ENCODE measurements around the gene DIP2A.
"Not testable (repeated sequence)": the region's sequence is repeated elsewhere in the genome, so short reads cannot be mapped to it uniquely, and the experiment has no call there.

DIP2A gene

GRCh38 chr21:46441331-46441730 lies 17.4 kb upstream of the DIP2A start:
- no peak for DNase-seq (ENCODE audit: extremely low spot score, insufficient read length, low read depth)
- FAIRE-seq, result no peak

- no peak for FAIRE-seq
- DNase-seq (ENCODE audit: extremely low spot score, insufficient read length, low read depth), result no peak
Measured at GRCh38 chr21:46441961-46442498, 16.7 kb upstream of the DIP2A start.

GRCh38 chr21:46442938-46443337 lies 15.8 kb upstream of the DIP2A start:
- DNase-seq (ENCODE audit: extremely low spot score, insufficient read length, low read depth), result no peak
- no peak for FAIRE-seq

DNA sequence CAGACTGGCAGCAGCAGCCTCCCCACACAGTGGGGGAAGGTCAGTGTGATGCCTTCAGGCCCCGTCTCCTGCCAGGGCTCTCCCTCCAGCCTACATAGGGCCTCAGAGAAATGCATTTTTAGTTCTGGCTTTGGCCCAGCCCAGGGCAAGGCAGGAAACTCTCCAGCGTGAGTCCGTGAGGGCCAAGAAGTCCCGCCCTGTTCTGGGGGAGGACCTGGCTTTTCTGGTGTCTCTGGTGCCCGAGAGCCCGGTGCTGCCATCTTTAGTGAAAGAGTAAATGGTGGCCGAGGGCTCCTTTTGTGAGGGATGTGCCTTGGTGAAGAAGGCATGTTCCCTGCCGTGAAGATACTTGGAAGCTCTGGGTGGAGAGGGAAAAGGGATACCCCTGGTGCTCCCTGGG lies 14.8 kb upstream of the DIP2A start:
- DNase-seq (ENCODE audit: extremely low spot score, insufficient read length, low read depth), result no peak
- FAIRE-seq, result no peak

DNA sequence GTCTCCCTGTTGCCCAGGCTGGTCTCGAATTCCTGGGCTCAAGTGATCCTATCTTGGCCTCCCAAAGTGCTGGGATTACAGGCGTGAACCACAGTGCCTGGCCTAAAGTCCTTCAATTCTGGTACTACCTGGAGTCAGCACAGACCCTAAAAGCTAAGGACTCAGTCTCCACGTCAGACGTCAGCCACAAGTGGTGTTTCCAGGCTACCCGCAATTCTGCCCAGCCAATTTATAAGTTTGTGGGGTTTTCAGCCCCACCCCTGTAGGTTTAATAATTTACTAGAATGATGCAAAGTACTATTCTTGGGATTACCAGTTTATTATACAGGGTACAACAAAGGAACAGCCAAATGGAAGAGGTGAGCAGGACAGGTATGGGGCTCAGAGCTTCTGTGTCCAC lies 10.6 kb upstream of the DIP2A start:
- FAIRE-seq, result no peak

GRCh38 chr21:46448855-46449254 lies 9.8 kb upstream of the DIP2A start:
- not testable (repeated sequence) for DNase-seq (ENCODE audit: extremely low spot score, insufficient read length, low read depth); FAIRE-seq

More for the DNA sequence above, 10.6 kb upstream of the DIP2A start:
- no peak for DNase-seq (ENCODE audit: extremely low spot score, insufficient read length, low read depth)

- FAIRE-seq (no peak), DNase-seq (ENCODE audit: extremely low spot score, insufficient read length, low read depth) (no peak)
Measured at GRCh38 chr21:46452710-46453109, 6.0 kb upstream of the DIP2A start.

DNA sequence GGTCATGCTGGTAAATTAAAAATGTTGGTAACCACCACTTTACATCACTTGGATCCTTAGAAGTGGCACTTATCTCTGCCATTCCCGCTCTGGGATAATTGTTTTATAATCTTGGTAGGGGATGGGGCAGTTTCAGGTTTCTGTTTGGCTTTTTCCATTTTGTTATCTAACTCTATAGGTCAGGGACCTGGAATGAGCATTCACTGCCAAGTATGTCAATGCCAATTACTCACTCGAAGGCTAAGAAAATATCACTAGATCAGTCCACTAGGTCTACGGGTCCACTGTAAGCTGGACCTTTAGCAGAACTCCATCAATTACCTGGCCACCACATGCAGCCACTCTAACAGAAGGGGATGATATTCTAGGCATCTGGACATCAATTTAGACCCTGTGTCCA lies 4.5 kb upstream of the DIP2A start:
- DNase-seq (ENCODE audit: extremely low spot score, insufficient read length, low read depth), result no peak
- no peak for FAIRE-seq

- no peak for FAIRE-seq
- no peak for DNase-seq (ENCODE audit: extremely low spot score, insufficient read length, low read depth)
Measured at GRCh38 chr21:46454634-46455390, 3.9 kb upstream of the DIP2A start.

DNA sequence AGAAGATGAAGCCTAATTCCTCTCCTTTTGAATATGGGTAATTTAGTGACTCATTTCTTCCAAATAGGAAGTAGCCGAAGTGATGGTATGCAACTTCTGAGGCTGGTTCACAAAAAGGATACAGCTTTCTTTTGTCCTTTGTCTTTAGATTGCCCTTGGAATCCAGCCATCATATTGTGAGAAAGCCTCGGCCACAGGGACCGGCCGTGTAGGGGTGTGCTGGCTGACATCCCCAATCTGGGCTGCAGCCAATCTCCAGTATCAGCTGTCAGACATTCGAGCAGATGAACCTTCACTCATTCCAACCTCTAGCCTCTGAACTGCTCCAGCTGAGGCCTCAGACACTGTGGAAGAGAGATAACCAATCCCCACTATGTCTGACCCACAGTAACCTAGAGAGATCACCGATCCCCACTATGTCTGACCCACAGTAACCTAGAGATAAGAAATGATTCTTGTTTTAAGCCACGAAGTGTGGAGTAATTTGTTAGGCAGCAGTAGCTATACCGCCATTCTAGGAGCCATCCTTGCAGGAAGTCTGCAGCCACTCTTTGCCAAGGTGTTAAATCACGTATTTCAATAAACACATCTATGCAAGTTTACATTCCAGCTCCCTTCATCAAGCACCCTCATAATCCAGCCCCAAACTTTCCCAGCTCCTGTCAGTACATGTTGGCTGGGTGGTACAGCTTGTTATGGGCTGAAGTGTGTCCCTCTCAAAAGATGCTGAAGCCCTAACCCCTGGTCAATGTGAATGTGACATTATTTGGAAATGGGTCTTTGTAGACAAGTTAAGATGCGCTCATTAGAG lies 2.9 kb upstream of the DIP2A start:
- no peak for FAIRE-seq
- no peak for DNase-seq (ENCODE audit: extremely low spot score, insufficient read length, low read depth)

DNA sequence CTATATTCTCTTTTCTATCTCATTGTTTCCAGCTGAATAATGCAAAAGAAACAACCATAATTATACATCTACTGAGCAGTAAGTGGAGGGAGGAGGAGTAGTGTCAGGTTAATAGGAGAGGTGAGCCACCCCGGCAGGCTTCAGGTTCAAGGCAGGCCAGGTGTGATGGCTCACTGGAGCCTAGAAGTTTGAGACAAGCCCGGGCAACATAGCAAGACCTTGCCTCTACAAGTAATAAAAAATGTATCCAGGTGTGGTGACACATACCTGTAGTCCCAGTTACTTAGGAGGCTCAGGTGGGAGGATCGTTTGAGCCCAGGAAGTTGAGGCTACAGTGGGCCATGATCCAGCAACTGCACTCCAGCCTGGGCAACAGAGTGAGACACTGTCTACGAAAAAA lies 1.9 kb upstream of the DIP2A start:
- DNase-seq (ENCODE audit: extremely low spot score, insufficient read length, low read depth), result no peak

DNA sequence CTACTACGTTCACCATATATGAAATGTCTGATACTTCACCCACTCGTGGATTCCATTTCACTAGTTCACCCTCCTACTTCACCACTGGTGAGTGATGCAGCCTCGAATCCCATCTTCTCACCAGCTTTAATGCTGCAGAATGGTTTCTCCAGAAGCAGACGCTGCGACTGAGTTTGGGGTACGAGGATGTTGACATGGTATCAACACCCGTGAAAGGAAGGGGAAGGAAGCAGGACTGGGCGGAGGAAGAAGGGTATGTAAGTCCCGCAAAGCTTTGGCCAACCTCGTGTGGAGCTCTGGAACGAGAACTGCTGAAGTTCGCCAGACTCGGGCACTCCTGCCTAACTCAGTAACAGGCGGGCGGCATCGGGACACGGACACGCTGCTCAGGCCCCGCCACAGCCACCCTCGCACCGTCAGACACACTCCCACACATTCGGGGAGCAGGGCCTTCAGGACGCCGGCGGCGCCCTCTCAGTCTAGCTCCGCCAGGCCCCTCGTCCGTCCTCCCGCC lies 833 bp upstream of the DIP2A start:
- DNase-seq (ENCODE audit: extremely low spot score, insufficient read length, low read depth) (no peak), FAIRE-seq (no peak)

More for the DNA sequence above, 1.9 kb upstream of the DIP2A start:
- no peak for FAIRE-seq

DNA sequence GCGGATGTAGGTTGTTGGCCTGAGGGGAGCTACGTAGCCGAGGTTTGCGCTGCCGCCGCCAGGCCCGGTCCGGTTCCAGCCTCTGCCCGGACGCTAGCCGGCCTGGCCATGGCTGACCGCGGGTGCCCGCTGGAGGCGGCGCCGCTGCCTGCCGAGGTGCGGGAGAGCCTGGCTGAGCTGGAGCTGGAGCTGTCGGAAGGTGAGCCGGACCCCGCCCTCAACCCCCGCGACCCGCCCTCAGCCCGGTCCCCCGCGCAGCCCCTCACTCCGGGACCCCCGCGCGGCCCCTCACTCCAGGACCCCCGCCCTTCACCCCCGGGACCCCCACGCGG lies 299 bp downstream of the DIP2A start:
- DNase-seq (ENCODE audit: extremely low spot score, insufficient read length, low read depth) (no peak), FAIRE-seq (no peak)

GRCh38 chr21:46459356-46460112 lies 843 bp downstream of the DIP2A start:
- FAIRE-seq (no peak), DNase-seq (ENCODE audit: extremely low spot score, insufficient read length, low read depth) (no peak)

GRCh38 chr21:46461909-46462308 lies 3.2 kb downstream of the DIP2A start:
- FAIRE-seq (no peak), DNase-seq (ENCODE audit: extremely low spot score, insufficient read length, low read depth) (no peak)

DNA sequence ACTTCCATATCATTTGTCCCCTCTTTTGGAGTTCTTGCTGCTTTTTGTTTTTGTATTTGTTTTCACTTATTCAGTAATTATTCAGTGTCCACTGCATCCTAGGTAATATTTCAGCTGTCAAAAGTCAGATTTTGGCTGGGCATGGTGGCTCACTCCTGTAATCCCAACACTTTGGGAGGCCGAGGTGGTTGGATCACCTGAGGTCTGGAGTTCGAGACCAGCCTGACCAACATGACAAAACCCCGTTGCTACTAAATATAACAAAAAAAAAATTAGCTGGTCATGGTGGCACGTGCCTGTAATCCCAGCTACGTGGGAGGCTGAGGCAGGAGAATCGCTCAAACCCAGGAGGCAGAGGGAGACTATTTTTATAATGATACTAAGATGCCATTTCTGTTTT lies 6.5 kb downstream of the DIP2A start:
- not testable (repeated sequence) for DNase-seq (ENCODE audit: extremely low spot score, insufficient read length, low read depth); FAIRE-seq

GRCh38 chr21:46465651-46466050 lies 7.0 kb downstream of the DIP2A start:
- DNase-seq (ENCODE audit: extremely low spot score, insufficient read length, low read depth), result no peak

DNA sequence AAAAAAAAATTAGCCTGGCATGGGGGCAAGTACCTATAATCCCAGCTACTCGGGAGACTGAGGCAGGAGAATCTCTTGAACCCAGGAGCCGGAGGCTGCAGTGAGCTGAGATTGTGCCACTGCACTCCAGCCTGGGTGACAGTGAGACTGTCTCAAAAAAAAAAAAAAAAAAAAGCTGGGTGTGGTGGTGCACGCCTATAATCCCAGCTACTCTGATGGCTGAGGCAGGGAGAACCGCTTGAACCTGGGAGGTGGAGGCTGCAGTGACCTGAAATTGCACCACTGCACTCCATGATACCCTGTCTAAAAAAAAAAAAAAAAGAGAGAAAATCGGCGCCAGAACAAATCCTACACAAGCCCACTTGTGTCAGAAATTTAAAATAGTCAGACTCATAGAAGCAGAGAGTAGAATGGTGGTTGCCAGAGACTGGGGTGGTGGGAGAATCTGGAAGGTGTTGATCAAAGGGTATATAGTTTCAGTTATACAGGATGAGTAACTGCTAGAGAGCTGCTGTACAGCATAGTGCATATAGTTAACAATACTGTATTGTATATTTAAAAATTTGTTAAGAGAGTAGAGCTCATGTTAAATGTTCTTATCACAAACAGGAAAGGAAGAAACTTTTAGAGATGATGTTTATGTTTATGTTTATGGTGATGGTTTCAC lies 9.6 kb downstream of the DIP2A start:
- no peak for DNase-seq (ENCODE audit: extremely low spot score, insufficient read length, low read depth)
- no peak for FAIRE-seq

More at GRCh38 chr21:46465651-46466050, 7.0 kb downstream of the DIP2A start:
- FAIRE-seq, result no peak

- FAIRE-seq (no peak), DNase-seq (ENCODE audit: extremely low spot score, insufficient read length, low read depth) (no peak)
Measured at GRCh38 chr21:46469275-46469674, 10.6 kb downstream of the DIP2A start.

- DNase-seq (ENCODE audit: extremely low spot score, insufficient read length, low read depth) (no peak), FAIRE-seq (no peak)
Measured at GRCh38 chr21:46471514-46471913, 12.8 kb downstream of the DIP2A start.
